MM.1S (cell line): ENCODE results near the gene CITED2.

ENCODE experiments used
- EZH2phosphoT487 ChIP-seq: fragments of 300-600 bp; sonication (generic); IDR thresholded peaks from 2 replicates; pipeline ENCODE4 v1.6.1; 2018; ENCODE audit warnings: antibody characterized with exemption, low read length
- TF ChIP-seq, protein P1 (sequence below): fragments of 300-600 bp; sonication (generic); IDR thresholded peaks from 2 replicates; pipeline ENCODE4 v1.5.1; 2016; ENCODE audit warnings: antibody characterized with exemption, low read length, mixed read lengths

GRCh38 chr6:139406577-139407343 lies 32.3 kb upstream of the CITED2 start:
- TF ChIP-seq, protein P1, sequence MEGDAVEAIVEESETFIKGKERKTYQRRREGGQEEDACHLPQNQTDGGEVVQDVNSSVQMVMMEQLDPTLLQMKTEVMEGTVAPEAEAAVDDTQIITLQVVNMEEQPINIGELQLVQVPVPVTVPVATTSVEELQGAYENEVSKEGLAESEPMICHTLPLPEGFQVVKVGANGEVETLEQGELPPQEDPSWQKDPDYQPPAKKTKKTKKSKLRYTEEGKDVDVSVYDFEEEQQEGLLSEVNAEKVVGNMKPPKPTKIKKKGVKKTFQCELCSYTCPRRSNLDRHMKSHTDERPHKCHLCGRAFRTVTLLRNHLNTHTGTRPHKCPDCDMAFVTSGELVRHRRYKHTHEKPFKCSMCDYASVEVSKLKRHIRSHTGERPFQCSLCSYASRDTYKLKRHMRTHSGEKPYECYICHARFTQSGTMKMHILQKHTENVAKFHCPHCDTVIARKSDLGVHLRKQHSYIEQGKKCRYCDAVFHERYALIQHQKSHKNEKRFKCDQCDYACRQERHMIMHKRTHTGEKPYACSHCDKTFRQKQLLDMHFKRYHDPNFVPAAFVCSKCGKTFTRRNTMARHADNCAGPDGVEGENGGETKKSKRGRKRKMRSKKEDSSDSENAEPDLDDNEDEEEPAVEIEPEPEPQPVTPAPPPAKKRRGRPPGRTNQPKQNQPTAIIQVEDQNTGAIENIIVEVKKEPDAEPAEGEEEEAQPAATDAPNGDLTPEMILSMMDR, result no peak
- no peak for TF ChIP-seq EZH2phosphoT487
